A673 (cell line): ENCODE data around the gene MAPKAPK5.

Source experiments
- EZH2 ChIP-seq: fragments of 200-600 bp; sonication (generic); IDR thresholded peaks from 2 replicates; pipeline ENCODE4 v1.6.1; 2017; ENCODE audit warnings: borderline replicate concordance, low read depth, mild to moderate bottlenecking, mixed read lengths, antibody characterized with exemption, low read length; ENCODE audit not compliant: poor library complexity, severe bottlenecking
- TF ChIP-seq, protein P1 (sequence below): fragments of 300-800, 200-600 bp; sonication (generic); conservative IDR thresholded peaks from 2 replicates; pipeline ENCODE4 v1.5.1; 2017; ENCODE audit warnings: low read depth, mild to moderate bottlenecking, antibody characterized with exemption, low read length, moderate library complexity, mixed read lengths

DNA sequence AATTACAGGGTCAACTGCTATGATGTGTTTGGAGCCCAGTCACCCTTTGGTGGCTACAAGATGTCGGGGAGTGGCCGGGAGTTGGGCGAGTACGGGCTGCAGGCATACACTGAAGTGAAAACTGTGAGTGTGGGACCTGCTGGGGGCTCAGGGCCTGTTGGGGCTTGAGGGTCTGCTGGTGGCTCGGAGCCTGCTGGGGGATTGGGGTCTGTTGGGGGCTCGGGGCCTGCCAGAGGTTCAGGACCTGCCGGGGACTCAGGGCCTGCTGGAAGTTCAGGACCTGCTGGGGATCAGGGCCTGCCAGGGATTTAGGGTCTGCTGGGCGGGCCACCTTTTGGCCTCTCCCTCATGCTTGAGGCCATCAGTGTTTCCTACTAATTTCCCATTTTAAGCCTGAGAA, 38.2 kb upstream of the MAPKAPK5 start:
- TF ChIP-seq EZH2 = no peak
- TF ChIP-seq, protein P1, sequence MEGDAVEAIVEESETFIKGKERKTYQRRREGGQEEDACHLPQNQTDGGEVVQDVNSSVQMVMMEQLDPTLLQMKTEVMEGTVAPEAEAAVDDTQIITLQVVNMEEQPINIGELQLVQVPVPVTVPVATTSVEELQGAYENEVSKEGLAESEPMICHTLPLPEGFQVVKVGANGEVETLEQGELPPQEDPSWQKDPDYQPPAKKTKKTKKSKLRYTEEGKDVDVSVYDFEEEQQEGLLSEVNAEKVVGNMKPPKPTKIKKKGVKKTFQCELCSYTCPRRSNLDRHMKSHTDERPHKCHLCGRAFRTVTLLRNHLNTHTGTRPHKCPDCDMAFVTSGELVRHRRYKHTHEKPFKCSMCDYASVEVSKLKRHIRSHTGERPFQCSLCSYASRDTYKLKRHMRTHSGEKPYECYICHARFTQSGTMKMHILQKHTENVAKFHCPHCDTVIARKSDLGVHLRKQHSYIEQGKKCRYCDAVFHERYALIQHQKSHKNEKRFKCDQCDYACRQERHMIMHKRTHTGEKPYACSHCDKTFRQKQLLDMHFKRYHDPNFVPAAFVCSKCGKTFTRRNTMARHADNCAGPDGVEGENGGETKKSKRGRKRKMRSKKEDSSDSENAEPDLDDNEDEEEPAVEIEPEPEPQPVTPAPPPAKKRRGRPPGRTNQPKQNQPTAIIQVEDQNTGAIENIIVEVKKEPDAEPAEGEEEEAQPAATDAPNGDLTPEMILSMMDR = no peak
